Neural cell (in vitro differentiated cells): ENCODE measurements around the gene INPPL1.

Source experiments
- EP300 ChIP-seq: fragments of 450-650 bp; conservative IDR thresholded peaks from 2 replicates; pipeline ENCODE4 v1.6.1; 2014; ENCODE audit warnings: antibody characterized with exemption, mild to moderate bottlenecking, moderate library complexity; ENCODE audit not compliant: poor library complexity, severe bottlenecking
- EZH2 ChIP-seq: fragments of 200-600, 300-800 bp; shearing (Covaris generic), sonication (generic); IDR thresholded peaks from 2 replicates; pipeline ENCODE4 v1.6.1; 2014; ENCODE audit warnings: antibody characterized with exemption, low read length, borderline replicate concordance, mild to moderate bottlenecking; ENCODE audit not compliant: insufficient read depth, poor library complexity, severe bottlenecking
- MXI1 ChIP-seq: fragments of 450-650 bp; conservative IDR thresholded peaks from 2 replicates; pipeline ENCODE4 v1.6.1; 2014; ENCODE audit warnings: antibody characterized with exemption, mild to moderate bottlenecking; ENCODE audit not compliant: poor library complexity, severe bottlenecking
- POLR2AphosphoS5 ChIP-seq: IDR thresholded peaks from 2 replicates; pipeline ENCODE4 v1.6.1; 2012
- RAD21 ChIP-seq: fragments of 450-650 bp; conservative IDR thresholded peaks from 2 replicates; pipeline ENCODE4 v1.6.1; 2014; ENCODE audit warnings: antibody characterized with exemption, mild to moderate bottlenecking, moderate library complexity
- SMC3 ChIP-seq: fragments of 450-650 bp; conservative IDR thresholded peaks from 2 replicates; pipeline ENCODE4 v1.6.1; 2014; ENCODE audit warnings: antibody characterized with exemption, mild to moderate bottlenecking, moderate library complexity; ENCODE audit not compliant: poor library complexity
- TAF1 ChIP-seq: IDR thresholded peaks from 2 replicates; pipeline ENCODE4 v1.6.1; 2012; ENCODE audit warnings: low read depth
- TF ChIP-seq, protein P1 (sequence below): IDR thresholded peaks from 2 replicates; pipeline ENCODE4 v1.6.1; 2012; ENCODE audit warnings: borderline replicate concordance
- TF ChIP-seq, protein P2 (sequence below): fragments of 450-650 bp; IDR thresholded peaks from 2 replicates; pipeline ENCODE4 v1.5.1; 2014; ENCODE audit warnings: antibody characterized with exemption, mild to moderate bottlenecking, moderate library complexity; ENCODE audit not compliant: poor library complexity, severe bottlenecking

DNA sequence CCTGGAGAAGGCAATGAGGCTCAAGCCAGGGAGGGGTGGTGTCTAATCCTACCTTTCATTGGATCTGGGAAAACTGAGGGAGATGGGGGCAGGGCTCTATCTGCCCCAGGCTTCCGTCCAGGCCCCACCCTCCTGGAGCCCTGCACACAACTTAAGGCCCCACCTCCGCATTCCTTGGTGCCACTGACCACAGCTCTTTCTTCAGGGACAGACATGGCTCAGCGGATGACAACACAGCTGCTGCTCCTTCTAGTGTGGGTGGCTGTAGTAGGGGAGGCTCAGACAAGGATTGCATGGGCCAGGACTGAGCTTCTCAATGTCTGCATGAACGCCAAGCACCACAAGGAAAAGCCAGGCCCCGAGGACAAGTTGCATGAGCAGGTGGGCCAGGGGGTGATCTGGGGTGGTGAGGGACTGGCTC lies 32.6 kb upstream of the INPPL1 start, which contains the start of gene FOLR1:
- TF ChIP-seq SMC3 (no peak), EP300 (no peak), POLR2AphosphoS5 (no peak), TAF1 (no peak), RAD21 (no peak), EZH2 (no peak), MXI1 (no peak)
- TF ChIP-seq, protein P1, sequence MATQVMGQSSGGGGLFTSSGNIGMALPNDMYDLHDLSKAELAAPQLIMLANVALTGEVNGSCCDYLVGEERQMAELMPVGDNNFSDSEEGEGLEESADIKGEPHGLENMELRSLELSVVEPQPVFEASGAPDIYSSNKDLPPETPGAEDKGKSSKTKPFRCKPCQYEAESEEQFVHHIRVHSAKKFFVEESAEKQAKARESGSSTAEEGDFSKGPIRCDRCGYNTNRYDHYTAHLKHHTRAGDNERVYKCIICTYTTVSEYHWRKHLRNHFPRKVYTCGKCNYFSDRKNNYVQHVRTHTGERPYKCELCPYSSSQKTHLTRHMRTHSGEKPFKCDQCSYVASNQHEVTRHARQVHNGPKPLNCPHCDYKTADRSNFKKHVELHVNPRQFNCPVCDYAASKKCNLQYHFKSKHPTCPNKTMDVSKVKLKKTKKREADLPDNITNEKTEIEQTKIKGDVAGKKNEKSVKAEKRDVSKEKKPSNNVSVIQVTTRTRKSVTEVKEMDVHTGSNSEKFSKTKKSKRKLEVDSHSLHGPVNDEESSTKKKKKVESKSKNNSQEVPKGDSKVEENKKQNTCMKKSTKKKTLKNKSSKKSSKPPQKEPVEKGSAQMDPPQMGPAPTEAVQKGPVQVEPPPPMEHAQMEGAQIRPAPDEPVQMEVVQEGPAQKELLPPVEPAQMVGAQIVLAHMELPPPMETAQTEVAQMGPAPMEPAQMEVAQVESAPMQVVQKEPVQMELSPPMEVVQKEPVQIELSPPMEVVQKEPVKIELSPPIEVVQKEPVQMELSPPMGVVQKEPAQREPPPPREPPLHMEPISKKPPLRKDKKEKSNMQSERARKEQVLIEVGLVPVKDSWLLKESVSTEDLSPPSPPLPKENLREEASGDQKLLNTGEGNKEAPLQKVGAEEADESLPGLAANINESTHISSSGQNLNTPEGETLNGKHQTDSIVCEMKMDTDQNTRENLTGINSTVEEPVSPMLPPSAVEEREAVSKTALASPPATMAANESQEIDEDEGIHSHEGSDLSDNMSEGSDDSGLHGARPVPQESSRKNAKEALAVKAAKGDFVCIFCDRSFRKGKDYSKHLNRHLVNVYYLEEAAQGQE = no peak
- TF ChIP-seq, protein P2, sequence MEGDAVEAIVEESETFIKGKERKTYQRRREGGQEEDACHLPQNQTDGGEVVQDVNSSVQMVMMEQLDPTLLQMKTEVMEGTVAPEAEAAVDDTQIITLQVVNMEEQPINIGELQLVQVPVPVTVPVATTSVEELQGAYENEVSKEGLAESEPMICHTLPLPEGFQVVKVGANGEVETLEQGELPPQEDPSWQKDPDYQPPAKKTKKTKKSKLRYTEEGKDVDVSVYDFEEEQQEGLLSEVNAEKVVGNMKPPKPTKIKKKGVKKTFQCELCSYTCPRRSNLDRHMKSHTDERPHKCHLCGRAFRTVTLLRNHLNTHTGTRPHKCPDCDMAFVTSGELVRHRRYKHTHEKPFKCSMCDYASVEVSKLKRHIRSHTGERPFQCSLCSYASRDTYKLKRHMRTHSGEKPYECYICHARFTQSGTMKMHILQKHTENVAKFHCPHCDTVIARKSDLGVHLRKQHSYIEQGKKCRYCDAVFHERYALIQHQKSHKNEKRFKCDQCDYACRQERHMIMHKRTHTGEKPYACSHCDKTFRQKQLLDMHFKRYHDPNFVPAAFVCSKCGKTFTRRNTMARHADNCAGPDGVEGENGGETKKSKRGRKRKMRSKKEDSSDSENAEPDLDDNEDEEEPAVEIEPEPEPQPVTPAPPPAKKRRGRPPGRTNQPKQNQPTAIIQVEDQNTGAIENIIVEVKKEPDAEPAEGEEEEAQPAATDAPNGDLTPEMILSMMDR = no peak
